HG03342 (cell line): ENCODE measurements around the gene MAP2K2.
"Not testable (repeated sequence)": the region's sequence is repeated elsewhere in the genome, so short reads cannot be mapped to it uniquely, and the experiment has no call there.

Experiments used
- ATAC-seq: cut with Tn5 transposase; IDR thresholded peaks from one replicate; pipeline ENCODE4 v1.9.1; 2021; ENCODE audit warnings: mild to moderate bottlenecking, moderate library complexity; ENCODE audit not compliant: unreplicated experiment

The MAP2K2 gene

DNA sequence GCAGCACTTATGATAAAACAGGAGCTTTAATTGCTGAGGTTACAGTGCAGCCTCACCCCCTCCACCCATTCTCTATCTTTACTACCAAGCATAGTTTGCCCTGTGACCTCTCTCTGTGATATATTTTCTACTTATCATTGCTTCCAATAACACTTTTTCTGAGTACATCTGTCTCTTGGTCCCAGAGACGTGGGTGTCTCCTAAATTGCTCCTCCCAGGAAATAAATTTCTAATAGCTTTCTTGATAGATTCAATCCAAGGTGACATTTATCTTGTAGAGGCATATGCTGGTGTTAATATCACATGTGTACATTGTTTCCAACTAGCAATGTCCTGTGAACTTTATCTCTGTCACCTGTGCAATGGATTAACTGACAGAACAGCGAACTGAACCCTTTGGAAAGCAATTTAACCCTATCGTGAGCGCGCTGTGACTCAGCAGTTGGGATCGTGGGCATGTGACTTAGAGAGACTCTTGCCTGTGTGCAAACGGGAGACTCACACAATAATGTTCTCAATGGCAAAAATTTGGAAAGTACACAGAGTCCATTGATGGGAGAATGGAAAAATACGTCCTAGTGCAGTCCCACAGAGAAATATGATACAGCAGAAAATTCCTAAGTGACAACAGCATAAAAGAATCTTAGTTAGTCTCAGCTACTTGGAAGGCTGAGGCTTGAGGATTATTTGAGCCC, 7.0 kb upstream of the MAP2K2 start:
- no peak for ATAC-seq

DNA sequence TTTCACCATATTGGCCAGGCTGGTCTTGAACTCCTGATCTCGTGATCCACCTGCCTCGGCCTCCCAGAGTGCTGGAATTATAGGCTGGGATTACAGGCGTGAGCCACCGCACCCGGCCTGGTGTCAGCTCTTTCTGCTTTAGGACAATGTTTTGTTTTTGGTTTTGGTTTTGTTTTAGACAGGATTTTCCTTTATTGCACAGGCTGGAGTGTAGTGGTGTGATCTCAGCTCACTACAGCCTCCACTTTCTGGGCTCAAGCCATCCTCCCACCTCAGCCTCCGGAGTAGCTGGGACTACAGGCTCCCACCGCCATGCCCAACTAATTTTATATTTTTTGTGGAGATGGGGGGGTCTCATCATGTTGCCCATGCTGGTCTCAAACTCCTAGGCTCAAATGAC, 5.1 kb upstream of the MAP2K2 start:
- ATAC-seq, result not testable (repeated sequence)

DNA sequence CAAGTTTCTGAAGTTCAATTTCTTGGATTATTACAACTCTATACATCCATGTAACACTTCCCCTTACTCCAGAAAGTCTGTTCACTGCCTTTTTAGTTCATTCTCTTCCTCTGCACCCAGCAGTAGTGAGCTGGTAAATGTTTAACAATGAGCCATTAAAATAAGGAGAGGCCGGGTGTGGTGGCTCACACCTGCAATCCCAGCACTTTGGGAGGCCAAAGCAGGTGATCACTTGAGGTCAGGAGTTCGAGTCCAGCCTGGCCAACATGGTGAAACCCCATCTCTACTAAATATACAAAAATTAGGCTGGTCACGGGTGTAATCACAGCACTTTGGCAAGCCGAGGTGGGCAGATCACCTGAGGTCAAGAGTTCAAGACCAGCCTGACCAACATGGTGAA, 3.4 kb upstream of the MAP2K2 start:
- ATAC-seq, result not testable (repeated sequence)

DNA sequence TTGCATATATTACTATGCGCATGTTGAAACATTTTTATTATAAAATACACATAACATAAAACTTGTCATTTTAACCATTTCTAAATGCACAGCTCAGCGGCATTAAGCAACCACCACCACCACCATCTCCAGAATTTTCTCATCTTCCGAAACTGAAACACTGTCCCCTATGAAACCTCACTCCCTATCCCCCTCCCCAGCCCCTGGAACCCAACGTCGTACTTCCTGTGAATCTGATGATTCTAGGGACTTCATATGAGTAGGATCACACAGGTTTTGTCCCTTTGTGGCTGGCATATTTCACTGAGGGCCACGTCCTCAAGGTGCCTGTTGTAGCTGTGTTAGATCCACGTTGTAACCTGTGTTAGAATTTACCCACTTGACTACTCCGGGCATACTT, 716 bp upstream of the MAP2K2 start:
- ATAC-seq, result no peak

DNA sequence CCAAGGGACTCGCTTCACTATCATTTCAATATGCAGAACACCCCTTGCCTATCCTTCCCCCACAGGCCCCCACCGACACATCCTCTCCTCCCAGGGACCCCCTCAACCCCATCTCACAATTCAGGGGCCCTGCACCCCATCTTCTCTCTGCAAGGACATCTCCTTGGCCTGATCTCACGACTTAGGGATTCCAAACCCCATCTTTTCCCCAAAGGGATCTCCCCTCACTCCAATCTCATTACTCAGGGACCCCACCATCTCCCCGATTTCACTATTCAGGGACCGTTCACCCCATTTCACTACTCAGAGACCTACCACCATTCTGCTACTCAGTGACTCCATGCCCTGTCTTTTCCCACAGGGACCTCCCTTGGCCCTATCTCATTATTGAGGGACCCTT, 1.4 kb downstream of the MAP2K2 start:
- no peak for ATAC-seq

DNA sequence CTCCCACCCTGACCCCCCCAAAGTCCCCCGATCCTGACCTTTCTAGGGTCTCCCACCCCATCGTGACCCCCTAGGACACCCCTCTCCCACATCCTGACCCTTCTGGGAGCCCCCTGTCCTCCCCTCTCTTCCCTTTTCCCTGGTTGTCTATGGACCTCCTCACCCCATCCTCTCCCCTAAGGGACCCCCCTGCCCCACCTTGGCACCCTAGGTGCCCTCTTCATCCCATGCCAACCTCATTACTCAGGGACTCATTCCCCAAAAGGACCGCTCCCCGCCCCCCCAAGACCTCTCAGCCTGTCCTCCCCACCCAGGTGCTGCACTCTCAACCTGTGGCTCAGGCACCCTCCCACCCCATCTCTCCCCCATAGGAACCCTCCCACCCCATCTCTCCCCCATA, 2.1 kb downstream of the MAP2K2 start:
- no peak for ATAC-seq

DNA sequence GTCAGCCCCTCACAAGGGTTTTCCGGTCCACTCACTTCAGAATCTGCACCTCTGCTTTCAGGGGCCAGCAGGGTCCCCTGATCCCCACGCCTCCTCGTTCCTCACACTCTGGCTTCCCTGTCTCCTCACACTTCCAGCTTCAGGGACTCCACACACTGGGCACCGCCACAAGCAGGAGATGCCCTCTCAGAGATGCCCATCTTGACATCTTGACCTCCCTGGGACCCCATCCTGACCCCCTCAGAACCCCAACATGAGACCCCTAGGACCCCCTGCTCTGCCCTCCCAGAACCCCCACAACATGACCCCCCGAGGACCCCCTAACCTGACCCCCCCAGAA, 2.7 kb downstream of the MAP2K2 start:
- no peak for ATAC-seq

DNA sequence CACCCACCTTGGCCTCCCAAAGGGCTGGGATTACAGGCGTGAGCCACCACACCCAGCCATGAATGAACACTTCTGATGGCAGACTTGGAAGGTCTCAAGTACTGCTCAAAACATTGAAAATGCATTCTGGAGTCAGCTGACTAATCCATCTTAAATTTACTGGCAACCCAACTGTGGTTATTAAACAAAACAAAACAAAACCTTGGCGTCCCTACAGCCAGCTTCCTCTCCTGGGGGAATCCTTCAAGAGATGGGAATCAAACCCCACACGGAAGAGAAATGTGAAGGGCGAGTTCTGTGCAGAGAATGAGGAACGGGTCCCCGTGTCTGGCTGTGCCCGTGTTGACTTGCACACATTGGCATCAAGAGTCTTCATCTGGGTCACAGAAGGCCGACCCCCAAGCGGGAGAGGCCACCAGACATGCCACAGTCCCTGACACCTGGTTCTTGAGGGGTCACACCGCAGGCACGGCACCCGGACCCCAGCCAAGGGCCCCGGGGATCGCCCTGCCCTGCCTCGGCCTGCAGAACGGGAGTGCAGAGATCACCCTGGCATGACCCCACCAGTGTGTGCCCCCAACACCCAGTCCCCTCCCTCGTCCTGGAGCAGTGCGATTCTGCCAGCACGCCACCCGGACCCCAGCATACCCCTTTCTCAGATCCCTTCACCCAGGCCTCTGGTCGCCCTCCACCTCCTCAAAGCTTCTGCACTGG, 3.2 kb downstream of the MAP2K2 start:
- ATAC-seq, result no peak

DNA sequence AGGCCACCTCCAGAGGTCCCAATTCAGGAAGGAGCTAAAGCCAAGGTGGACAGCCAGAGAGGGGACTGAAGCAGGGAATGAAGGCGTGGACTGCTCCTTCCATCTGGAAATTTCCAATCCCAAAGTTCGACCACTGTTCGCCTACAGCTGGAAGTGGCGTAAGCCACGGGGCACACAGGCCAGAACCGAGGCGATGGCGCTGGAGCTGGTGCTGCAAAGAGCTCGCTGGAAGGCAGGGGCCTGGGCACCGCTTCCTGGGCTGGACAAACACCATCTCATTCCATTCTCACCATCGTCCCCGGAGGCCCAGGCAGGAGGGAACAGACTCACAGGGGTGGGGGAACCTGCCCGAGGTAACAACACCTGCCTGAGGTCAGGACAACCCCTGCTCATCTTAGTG, 4.2 kb downstream of the MAP2K2 start:
- no peak for ATAC-seq

DNA sequence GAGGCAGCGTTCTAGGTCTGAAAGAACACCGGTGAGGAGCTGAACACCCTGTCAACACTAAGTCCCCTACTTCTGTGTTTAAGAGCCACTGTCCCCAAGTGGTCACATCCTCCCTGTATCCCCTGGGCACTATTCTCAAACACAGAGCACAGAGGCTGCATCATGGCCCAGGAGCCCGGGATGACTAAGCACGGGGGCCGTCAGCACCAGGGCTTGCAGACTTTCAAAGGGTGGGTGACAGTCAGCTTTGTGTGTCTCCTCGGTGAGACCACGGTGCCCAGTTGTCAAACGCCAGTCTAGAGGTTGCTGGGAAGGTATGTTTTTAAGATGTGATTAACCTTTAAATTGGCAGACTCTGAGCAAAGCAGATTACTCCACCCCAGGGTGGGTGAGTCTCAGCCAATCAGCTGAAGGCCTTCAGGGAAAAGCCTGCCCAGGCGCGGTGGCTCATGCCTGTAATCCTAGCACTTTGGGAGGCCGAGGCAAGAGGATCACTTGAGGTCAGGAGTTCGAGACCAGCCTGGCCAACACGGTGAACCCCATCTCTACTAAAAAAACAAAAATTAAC, 8.0 kb downstream of the MAP2K2 start:
- ATAC-seq, result no peak

DNA sequence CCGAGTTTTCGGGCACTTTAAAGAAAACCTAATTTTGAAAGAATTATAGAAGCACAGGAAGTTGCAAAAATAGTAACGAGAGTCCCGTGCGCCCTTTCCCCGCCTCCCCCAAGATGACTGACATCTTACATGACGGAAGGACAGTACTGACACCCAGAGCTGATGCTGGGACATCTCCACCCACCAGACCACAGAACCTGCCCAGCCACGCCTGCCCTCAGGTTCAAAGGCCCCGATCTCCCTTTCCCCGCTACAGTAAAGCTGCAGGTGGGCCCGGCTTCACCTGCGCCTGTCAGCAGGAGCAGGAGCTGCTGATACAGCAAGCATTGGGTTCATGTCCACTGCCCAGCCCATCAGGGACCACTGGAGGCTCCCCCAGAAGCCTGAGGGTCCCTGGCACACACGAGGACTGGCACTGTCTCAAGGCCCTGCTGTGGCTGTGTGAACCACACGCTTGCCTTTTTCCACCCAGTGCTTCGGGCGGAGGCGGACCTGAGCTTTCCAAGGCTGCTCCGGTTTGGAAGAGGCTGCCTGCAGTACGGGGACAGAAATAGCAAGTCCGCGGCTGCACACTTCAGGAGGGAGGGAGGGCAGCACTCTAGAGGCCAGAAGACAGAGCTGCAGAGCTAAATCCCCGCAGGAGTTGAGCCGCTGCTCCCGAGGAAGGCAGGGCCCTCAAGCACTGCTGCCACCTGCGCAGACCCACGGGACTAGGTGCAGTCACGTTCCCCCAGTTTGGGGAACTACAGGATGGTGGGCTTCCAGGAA, 8.7 kb downstream of the MAP2K2 start:
- peak; percentile 60 for ATAC-seq

DNA sequence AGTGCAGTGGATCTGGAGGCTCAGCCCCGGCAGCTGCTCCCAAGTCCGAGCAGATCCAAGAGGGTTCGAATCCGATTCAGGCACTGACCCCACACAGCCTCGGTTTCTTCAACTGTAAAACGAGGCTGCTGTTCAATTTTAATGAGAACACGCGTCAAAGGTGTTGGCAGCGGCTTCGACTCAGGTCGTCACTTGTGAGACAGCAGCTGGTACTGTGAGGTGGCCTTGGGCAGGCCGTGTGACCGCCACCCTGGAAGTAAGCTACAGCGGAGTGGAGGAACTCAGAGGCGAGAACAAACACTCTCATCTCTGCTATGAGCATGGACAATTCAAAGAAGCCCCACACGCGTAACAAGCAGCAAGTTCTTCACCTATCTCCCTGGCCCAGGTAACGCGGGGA, 9.7 kb downstream of the MAP2K2 start:
- ATAC-seq, result no peak

DNA sequence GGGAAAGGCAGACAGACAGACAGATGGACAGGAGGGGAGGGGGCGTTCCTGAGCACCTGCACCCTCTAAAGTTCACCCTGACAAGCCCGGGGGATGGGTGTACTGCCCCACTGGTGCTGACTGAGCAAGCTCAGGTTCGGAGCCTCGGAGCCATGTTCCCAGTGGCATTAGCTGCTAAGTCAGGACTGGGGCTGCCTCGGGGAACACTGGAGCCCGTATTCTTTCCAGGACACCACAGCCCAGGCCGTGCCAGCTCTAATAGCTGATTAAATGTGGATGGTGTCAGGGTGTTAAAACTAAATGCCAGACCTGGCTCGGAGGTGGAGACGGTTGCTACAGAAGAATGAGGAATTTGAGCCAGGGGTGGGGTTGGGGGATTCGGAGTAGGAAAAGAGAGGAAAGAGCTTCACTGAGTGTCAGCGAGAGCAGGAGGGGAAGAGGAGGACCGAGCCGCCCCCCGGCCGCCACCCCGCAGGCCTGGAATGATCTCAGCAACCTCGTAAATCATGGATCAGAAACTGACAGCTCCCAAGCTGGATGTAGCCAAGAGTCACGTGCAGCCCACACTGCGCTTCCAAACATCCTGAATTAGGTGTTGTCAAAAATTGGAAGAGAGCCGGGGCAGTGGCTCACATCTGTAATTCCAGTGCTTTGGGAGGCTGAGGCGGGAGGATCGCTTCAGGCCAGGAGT, 10.4 kb downstream of the MAP2K2 start:
- ATAC-seq, result no peak

DNA sequence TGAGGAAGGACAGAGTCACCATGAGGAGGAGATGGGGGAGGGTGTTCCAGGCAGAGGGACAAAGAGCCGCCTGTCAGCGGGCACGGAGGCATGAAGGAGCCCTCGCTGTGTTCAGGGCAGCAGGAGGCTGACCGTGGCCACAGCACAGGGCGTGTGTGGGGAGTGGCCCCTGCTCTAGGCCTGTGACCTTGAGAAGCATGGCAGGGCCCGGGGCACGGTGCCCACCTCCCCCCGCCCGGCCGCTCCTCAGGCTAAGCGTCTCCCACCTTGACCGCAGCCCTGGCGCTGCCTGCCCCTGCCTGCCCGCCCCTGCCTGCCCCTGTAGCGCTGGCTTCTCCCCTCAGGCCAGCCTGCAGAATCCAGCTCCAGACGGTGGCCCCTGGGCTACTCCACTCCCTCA, 11.6 kb downstream of the MAP2K2 start:
- no peak for ATAC-seq

DNA sequence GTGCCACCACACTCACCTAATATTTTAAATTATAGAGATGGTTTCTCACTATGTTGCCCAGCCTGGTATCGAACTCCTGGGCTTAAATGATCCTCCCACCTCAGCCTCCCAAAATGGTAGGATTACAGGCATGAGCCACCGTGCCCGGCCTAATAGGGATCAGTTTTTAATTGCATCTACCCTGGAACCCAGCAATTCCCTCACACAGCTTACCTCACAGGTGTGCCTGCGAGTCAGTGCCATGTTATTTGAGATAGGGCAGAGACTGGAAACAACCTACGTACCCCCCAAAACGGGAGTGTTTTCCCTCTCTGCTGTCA, 14.3 kb downstream of the MAP2K2 start:
- ATAC-seq, result no peak

DNA sequence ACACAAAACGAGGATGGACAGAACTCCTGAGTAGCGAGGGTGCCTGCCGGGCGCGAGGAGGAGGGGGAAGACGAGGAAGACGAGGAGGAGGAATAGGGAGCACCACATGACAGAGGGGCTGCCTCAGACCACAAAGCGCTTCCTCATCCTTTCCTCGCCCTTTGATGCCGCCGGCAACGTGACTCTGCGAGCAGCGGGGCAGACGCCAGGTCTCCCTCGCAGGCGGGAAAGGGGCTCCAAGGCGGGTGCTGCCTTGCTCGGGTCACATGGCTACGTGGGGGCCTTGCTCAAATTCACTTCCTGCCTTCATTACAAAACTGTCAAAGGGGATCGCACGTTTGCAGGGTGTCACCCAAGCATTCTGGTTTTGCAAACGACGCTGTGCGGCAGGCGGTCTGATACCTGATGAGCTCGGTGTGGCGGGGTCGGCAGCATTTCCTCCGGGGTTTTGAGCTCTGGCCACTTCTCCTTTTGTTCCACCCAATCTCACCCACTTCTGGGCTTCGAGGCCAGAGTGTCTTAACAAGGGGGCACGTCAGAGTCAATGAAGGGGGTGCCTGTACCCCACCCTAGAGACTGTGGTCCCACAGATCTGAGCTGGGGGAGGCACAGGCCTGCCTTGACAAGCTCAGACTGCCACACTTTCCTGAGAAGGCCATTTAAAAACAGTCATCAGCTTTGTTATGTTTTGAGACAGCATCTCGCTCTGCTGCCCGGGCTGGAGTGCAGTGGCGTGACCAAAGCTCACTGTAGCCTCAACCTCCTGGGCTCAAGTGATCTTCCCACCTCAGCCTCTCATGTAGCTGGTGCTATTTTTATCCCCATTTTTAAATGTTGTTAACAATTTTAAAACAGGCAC, 14.9 kb downstream of the MAP2K2 start:
- peak; percentile 56 for ATAC-seq

DNA sequence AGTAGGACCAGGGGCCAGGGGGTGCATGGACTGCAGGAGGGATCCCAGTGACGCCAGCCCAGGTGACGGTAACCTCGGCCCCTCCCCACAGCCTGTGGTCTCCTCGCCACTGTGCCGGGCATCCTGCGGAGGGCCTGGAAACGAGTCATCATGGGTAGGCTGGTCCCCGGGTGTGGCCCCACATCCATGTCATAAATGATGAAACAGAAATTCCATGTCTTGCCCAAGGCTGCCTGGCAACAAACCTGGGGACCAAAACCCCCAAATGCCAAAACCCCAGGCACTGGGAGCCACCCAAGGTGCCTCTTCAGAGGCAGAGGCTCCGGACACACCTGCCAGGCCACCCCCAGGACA, 20.9 kb downstream of the MAP2K2 start:
- ATAC-seq, result no peak

DNA sequence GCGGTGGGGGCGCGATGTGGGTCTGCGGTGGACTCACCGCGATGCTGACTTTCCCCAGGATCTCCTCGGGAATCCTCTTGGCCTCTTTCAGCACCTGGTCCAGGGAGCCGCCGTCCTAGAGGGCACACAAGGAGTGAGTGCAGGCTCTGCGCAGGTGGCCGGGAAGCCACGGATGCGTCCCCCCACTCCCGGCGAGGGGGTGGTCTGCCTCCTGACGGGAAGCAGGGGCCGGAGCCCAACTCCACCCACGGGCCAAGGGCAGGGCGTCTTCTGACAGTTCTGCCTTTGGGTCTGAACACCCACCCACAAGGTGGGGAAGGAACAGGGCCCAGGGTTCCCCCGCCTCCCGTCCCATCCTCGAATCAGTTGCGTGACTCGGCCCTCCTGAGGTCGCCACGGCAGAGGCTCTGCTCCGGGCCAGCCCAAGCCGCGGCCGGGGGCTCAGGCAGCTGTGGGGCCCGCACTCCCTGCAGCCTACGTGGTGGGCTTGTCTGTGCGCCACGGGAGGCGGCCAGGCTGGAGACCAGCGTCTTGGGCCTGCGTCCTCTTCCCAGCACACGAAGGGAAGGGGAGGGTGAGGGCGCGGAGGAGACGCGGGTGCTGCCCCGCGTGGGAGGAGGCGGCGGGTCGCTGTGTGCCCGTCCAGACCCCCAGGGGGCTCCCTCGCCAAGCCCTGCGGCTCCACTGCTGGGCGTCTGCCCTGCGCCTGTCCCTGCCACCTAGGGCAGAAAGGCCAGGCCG, 21.4 kb downstream of the MAP2K2 start:
- no peak for ATAC-seq

DNA sequence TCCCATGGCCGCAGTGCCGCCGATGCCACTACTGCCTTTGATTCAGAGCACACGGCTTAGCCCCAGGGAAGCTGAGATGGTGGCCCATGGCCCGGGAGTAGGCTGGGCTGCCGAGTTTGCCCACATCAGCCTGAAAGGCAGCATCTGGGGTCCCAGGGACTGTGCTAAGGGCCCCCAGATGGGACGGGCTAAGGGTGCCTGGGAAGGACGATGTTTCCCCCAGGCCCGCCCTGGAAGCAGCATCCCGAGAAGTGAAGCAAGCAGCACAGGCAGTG, 22.5 kb downstream of the MAP2K2 start:
- no peak for ATAC-seq
